ENCODE measurements around the gene RNU6-7. TPM values are rescaled to one million over a fixed set of nuclear protein-coding genes. Genes with fewer than 3 reads are reported as not detected.

Gene RNU6-7
- not detected for polyA plus RNA-seq

- Mint-ChIP-seq H3K27ac (peak within 1 kb of the TSS; percentile 86 to 96 (median 93)), H3K9me3 (no peaks in the 10 kb centered on the region), H3K36me3 (no peaks in the 10 kb centered on the region), H3K4me1 (peaks cover 35 to 39% of the 10 kb centered on the region in 2 donors), H3K27me3 (ENCODE audit: low read depth in 3 of 3) (peaks cover 24 to 26% (median 25%) of the 10 kb centered on the region in 3 donors), H3K4me3 (peak within 1 kb of the TSS; percentile 83 to 92 (median 88))
- DNase-seq: peak in 1 of 3 donors; percentile 32
Observed at GRCh38 chr14:32201816-32202490, at the start of gene RNU6-7. Gene RNU6-7, plus strand, starts transcription at chr14:32202045.

- H3K4me3 Mint-ChIP-seq: no peak overlapping the region
- peaks cover 3 to 4% (median 4%) of the 10 kb centered on the region in 3 donors for H3K27me3 Mint-ChIP-seq (ENCODE audit: low read depth in 3 of 3)
- peaks cover 0 to 3% (median 0%) of the 10 kb centered on the region in 6 donors for H3K9me3 Mint-ChIP-seq
- no peak for DNase-seq
- H3K36me3 Mint-ChIP-seq: peaks cover 0 to 3% (median 0%) of the 10 kb centered on the region in 3 donors
- H3K27ac Mint-ChIP-seq: no peak overlapping the region
- H3K4me1 Mint-ChIP-seq: peaks cover 0 to 1% of the 10 kb centered on the region in 2 donors
Observed at GRCh38 chr14:32166029-32166428, 35.8 kb upstream of the RNU6-7 start.

GRCh38 chr14:32166924-32167323 is 34.9 kb upstream of the RNU6-7 start:
- no peak for DNase-seq
- Mint-ChIP-seq H3K27ac (no peak overlapping the region), H3K9me3 (peaks cover 0 to 3% (median 0%) of the 10 kb centered on the region in 6 donors), H3K27me3 (ENCODE audit: low read depth in 3 of 3) (peaks cover 3 to 4% (median 4%) of the 10 kb centered on the region in 3 donors), H3K4me1 (peaks cover 0 to 1% of the 10 kb centered on the region in 2 donors), H3K4me3 (no peak overlapping the region), H3K36me3 (no peaks in the 10 kb centered on the region)

DNA sequence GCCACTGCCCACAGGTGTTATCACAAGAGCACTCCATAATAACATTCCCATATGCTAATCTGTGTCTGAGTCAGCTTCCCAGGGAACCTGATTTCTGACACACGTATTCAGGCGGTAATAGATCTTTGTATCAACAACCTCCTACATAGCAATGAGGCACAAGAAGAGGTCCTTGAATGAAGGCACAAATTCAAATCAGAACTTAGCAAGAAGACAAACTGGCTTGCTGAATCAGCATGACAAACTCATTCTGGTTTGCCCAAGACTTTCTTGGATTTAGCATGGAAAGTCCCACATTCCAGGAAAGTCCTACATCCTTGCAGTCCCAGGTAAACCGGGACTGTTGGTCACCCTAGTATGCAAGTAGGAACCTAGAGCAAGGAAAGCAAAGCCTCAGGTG is 33.9 kb upstream of the RNU6-7 start:
- Mint-ChIP-seq H3K27ac (no peak overlapping the region), H3K4me1 (peaks cover 0 to 1% of the 10 kb centered on the region in 2 donors), H3K27me3 (ENCODE audit: low read depth in 3 of 3) (peaks cover 3 to 4% (median 4%) of the 10 kb centered on the region in 3 donors), H3K4me3 (no peak overlapping the region), H3K9me3 (peaks cover 0 to 3% (median 0%) of the 10 kb centered on the region in 6 donors), H3K36me3 (no peaks in the 10 kb centered on the region)
- no peak for DNase-seq

DNA sequence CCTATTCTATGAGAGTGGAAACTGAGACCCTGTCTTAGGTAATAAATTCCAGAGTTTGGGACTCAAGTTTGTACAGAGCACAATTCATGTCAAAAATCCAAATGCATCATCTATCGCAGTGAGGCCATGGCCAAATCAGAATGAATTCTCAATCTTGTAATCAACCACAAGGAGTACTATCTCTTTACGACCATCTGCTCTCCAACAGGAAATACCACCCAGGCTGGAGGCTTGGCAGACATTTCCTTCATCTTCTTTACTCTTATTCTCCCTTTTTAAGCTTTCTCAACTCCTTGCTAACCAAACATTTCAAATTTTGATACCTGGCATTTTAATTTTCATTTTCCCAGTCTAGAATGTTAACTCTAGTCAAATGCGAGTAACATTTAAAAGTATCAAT is 32.7 kb upstream of the RNU6-7 start:
- Mint-ChIP-seq H3K4me3 (no peak overlapping the region), H3K27me3 (ENCODE audit: low read depth in 3 of 3) (peaks cover 3 to 8% (median 4%) of the 10 kb centered on the region in 3 donors), H3K36me3 (no peaks in the 10 kb centered on the region), H3K4me1 (peaks cover 0 to 1% of the 10 kb centered on the region in 2 donors), H3K9me3 (peaks cover 0 to 3% (median 0%) of the 10 kb centered on the region in 6 donors), H3K27ac (no peak overlapping the region)
- no peak for DNase-seq

DNA sequence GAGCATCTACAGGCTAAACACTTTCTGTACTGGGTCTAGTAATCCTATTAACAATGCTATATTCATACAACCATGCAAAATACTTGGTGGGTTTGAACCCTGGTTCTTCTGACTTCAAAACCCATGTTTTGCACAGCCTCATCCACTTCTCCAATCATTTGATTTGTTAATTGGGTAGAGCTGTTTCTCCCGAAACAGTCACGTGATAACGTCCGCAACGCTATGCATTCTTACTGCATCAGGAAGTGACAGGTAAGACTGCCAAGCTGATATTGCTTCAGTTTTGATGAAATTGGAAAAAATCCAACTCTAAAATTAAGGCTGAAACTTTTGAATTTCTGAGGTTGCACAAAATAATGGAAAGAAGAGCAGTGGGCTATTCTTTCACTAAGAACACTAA is 30.4 kb upstream of the RNU6-7 start:
- Mint-ChIP-seq H3K27ac (no peak overlapping the region), H3K36me3 (no peaks in the 10 kb centered on the region), H3K9me3 (no peaks in the 10 kb centered on the region), H3K4me1 (peaks cover 0 to 1% of the 10 kb centered on the region in 2 donors), H3K4me3 (no peak overlapping the region), H3K27me3 (ENCODE audit: low read depth in 3 of 3) (peaks cover 0 to 8% (median 3%) of the 10 kb centered on the region in 3 donors)
- DNase-seq: no peak

- Mint-ChIP-seq H3K36me3 (peaks cover 0 to 3% (median 0%) of the 10 kb centered on the region in 3 donors), H3K27me3 (ENCODE audit: low read depth in 3 of 3) (peaks cover 4 to 8% (median 7%) of the 10 kb centered on the region in 3 donors), H3K9me3 (peaks cover 3 to 31% (median 6%) of the 10 kb centered on the region in 6 donors), H3K4me3 (no peak overlapping the region), H3K27ac (no peak overlapping the region), H3K4me1 (no peaks in the 10 kb centered on the region)
- no peak for DNase-seq
Observed at GRCh38 chr14:32183151-32184058, 18.4 kb upstream of the RNU6-7 start.

GRCh38 chr14:32185097-32185496 is 16.7 kb upstream of the RNU6-7 start:
- Mint-ChIP-seq H3K4me3 (no peak overlapping the region), H3K4me1 (no peaks in the 10 kb centered on the region), H3K27ac (no peak overlapping the region), H3K27me3 (ENCODE audit: low read depth in 3 of 3) (peaks cover 2 to 6% (median 5%) of the 10 kb centered on the region in 3 donors), H3K36me3 (peaks cover 0 to 3% (median 0%) of the 10 kb centered on the region in 3 donors), H3K9me3 (peaks cover 3 to 25% (median 5%) of the 10 kb centered on the region in 6 donors)
- DNase-seq: no peak

- no peak overlapping the region for H3K4me3 Mint-ChIP-seq
- no peak for DNase-seq
- peaks cover 2 to 5% (median 3%) of the 10 kb centered on the region in 3 donors for H3K27me3 Mint-ChIP-seq (ENCODE audit: low read depth in 3 of 3)
- H3K27ac Mint-ChIP-seq: no peak overlapping the region
- peaks cover 0 to 3% (median 0%) of the 10 kb centered on the region in 3 donors for H3K36me3 Mint-ChIP-seq
- H3K9me3 Mint-ChIP-seq: peaks cover 2 to 25% (median 4%) of the 10 kb centered on the region in 6 donors
- no peaks in the 10 kb centered on the region for H3K4me1 Mint-ChIP-seq
Observed at GRCh38 chr14:32186248-32186647, 15.6 kb upstream of the RNU6-7 start.

DNA sequence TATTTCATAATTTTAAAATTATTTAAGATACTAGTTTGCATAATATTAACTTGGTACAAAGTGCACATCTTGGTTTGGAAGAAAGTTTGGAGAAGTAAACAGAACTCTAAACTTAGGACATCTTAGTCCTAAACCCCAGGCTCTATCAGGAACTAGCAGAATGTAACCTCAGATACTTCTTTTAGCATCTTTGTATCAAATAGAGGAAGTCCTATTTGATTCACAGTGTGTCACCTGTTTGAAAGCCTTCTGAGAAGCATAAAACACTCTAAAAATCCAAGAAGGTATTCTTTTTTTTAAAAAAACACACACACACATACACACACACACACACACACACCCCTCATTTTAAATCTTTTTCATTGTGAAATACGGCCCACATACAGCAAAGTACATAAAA is 12.0 kb upstream of the RNU6-7 start:
- no peak for DNase-seq
- no peaks in the 10 kb centered on the region for H3K4me1 Mint-ChIP-seq
- H3K9me3 Mint-ChIP-seq: peaks cover 0 to 15% (median 4%) of the 10 kb centered on the region in 6 donors
- peaks cover 2 to 5% (median 4%) of the 10 kb centered on the region in 3 donors for H3K27me3 Mint-ChIP-seq (ENCODE audit: low read depth in 3 of 3)
- peaks cover 0 to 3% (median 0%) of the 10 kb centered on the region in 3 donors for H3K36me3 Mint-ChIP-seq
- no peak overlapping the region for H3K27ac Mint-ChIP-seq
- H3K4me3 Mint-ChIP-seq: no peak overlapping the region

GRCh38 chr14:32190673-32191072 is 11.2 kb upstream of the RNU6-7 start:
- Mint-ChIP-seq H3K27ac (no peak overlapping the region), H3K4me3 (no peak overlapping the region), H3K4me1 (no peaks in the 10 kb centered on the region), H3K9me3 (peaks cover 0 to 9% (median 0%) of the 10 kb centered on the region in 6 donors), H3K27me3 (ENCODE audit: low read depth in 3 of 3) (peaks cover 2 to 5% (median 4%) of the 10 kb centered on the region in 3 donors), H3K36me3 (no peaks in the 10 kb centered on the region)
- DNase-seq: no peak

GRCh38 chr14:32192712-32193373 is 9.0 kb upstream of the RNU6-7 start:
- no peaks in the 10 kb centered on the region for H3K4me1 Mint-ChIP-seq
- no peaks in the 10 kb centered on the region for H3K9me3 Mint-ChIP-seq
- peaks cover 4 to 5% (median 4%) of the 10 kb centered on the region in 3 donors for H3K27me3 Mint-ChIP-seq (ENCODE audit: low read depth in 3 of 3)
- no peak for DNase-seq
- H3K27ac Mint-ChIP-seq: no peak overlapping the region
- H3K36me3 Mint-ChIP-seq: no peaks in the 10 kb centered on the region
- H3K4me3 Mint-ChIP-seq: no peak overlapping the region

GRCh38 chr14:32193532-32193931 is 8.3 kb upstream of the RNU6-7 start:
- Mint-ChIP-seq H3K27ac (no peak overlapping the region), H3K27me3 (ENCODE audit: low read depth in 3 of 3) (peaks cover 2 to 4% (median 4%) of the 10 kb centered on the region in 3 donors), H3K9me3 (no peaks in the 10 kb centered on the region), H3K4me1 (no peaks in the 10 kb centered on the region), H3K36me3 (no peaks in the 10 kb centered on the region), H3K4me3 (no peak overlapping the region)
- DNase-seq: no peak

Data from immature natural killer cell (primary cell).